GM12873 (cell line): ENCODE data around the gene CLASP1.

Experiments used
- CTCF ChIP-seq: IDR thresholded peaks from 2 replicates; pipeline ENCODE4 v1.5.1; 2012; ENCODE audit warnings: low read depth, mild to moderate bottlenecking, moderate library complexity, low read length, control low read depth; ENCODE audit not compliant: insufficient read depth; ENCODE audit errors: missing control alignments

Gene CLASP1

GRCh38 chr2:121295911-121296650 lies 353.2 kb downstream of the CLASP1 start:
- TF ChIP-seq CTCF: no peak

DNA sequence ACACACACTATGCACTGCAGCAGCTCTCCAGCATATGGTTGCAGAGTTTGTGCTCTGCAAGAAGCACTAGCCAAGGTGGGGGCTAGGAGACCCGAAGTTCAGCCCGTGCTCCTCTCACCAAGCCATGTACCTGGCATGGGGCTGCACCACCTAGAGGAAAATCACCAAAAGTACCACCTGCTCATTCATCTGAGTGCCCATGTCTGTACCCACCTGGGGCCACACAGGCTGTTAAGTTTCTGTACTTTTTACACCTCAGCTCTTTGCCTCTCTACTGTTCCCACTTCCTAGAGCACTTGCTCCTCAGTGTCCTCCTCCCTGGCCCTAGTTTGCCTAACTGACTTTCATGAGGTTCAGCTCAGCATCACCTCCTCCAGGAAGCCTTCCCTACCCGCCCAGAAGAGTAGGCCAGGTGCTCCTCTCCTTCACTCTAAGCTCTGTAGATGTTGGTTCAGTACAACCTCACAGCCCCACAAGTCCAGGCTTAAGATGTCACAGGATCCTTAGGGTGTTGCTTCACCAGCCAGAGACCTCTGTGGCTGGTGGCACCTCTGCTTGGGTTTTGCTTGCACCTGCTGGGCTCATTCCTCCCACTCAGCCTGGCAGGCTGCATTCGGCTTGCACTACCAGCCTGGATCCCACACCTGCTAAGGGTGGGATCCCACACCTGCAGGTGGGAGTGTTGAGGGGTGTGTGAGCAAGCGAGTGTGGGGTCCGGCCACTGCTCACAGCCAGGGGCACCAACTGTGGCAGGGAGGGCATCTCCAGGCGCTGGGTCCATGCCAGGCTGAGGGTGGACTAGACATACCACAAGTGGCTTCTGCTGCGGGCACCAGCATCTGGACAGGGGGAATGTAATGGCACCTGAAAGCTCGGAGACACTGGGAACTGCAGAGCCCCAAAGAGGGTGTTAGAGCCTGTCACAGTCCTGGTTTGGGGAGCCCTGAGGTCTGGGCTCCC lies 354.1 kb downstream of the CLASP1 start:
- TF ChIP-seq CTCF: no peak

DNA sequence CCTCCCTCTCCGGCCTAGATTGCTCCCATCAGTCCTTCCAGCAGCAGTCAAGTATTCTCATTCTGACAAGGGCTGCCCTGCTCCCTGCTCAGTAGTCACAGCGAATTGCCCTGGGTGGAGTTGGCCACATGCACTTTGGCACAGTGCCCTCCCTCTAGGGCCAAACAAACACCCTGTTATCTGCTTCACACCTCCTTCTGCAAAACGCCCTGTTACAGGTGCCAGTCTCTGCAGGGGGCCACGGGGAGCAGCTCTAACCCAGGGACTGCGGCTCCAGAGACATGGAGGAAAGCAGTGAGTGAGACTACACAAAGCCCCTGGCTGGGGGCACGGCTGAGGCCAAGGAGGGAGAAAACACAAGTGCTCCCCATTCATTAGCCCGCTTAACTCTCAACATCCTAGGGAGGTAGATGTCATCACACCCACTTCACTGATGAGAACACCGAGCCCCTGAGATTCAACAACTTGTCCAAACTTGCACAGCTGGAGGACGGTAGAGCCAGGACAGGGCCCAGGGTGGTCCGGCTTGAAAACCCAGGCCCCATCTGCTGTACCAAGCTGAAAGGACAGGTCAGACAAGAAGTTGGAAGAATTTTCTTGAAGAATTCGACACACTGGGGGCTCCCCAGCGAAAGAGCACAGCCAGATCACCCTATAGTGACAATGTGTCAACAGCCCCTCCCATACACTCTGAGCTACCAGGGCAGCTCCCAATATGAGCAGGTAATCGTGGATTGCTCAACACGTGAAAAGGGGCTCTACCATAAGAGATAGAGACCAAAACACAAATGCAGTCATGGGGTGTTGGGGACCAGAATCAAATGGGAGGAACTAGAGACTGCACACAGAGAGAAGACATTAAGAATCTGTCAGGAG lies 355.6 kb downstream of the CLASP1 start:
- no peak for TF ChIP-seq CTCF

GRCh38 chr2:121291251-121291580 lies 358.0 kb downstream of the CLASP1 start:
- no peak for TF ChIP-seq CTCF

DNA sequence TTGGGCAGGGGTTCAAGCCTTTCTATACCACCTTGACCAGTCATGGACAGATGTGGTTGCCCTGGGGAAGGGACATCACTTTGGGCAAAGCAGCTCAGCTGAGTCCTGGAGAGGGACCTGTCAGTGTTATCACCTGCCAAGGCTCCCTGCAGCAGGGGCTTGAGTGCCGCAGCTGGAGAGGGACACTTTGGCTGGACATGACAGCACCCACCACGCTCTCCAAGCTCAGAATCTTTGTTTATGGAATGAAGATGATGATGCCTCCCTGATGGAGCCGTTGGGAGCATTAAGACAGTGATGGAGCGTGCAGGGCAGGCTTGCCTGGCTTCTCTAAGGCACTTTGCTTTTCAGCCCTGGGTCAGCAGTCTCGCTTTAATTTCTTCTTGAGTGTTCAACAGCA lies 360.0 kb downstream of the CLASP1 start:
- no peak for TF ChIP-seq CTCF

GRCh38 chr2:121288454-121289231 lies 360.6 kb downstream of the CLASP1 start:
- TF ChIP-seq CTCF: no peak
